Hematopoietic multipotent progenitor cell treated with erythropoietin and hydrocortisone succinate and interleukin-3 and kit ligand, for 4 days (in vitro differentiated cells): ENCODE measurements around the gene PNPLA1.

Source experiments
- DNase-seq: peaks from one replicate; pipeline ENCODE4 v3.0.0-alpha.2; 2015

Gene PNPLA1

DNA sequence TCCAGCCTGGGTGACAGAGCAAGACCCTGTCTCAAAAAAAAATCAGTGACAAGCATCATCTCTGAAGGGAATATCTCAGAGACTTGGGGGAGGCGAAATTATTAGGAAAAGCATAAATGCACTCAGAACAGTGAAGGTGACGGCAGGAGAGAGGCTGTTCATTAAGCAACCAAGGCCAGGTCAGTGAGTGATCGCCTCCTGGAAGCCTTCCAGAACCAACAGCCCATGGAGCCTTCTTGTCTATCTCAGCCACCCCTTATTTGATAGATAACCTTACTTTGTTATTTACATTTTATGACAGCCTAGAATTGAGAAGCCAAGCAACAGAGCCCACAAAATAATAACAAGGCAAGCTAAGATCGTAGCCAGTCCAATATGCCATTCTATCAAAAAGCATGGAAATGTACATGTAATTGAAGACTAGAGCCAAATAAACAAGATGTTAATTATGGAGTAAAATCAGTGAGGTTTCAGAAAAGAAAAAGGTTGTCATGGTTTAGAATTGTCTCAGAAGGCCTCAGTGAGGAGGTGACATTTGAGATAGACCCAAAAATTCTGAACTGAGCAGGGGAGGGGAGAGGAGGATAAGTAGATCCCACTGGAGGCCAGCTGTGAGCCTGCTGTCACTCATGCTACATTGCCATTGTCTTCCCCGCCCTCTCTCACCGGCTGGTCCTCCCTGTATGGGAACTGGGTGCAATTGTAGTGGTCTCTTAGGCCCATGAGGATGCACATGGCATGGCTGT lies 49.0 kb downstream of the PNPLA1 start:
- DNase-seq, result no peak

- no peak for DNase-seq
These were observed 49.5 kb downstream of the PNPLA1 start for GRCh38 chr6:36319436-36319762.

GRCh38 chr6:36319821-36320220 lies 50.0 kb downstream of the PNPLA1 start:
- DNase-seq, result no peak

DNA sequence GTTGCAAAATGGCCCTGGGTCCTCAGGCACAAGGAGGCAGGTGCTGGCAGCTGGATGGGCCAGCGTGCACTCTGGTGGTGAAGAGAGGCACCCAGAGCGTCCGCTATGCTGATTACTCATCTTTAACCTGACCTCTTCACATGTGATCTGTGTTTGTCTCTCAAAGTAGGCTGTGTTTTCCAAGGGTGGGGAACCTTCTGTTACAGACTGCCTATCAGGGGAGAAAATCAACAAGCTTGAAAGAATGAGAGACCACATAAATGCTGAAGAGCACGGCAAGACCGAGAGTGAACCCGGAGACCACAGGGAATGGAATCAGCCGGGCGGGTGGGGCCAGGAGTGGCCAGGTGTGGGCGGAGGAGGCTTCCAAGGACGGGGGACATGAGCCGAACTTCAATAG lies 50.6 kb downstream of the PNPLA1 start:
- no peak for DNase-seq

DNA sequence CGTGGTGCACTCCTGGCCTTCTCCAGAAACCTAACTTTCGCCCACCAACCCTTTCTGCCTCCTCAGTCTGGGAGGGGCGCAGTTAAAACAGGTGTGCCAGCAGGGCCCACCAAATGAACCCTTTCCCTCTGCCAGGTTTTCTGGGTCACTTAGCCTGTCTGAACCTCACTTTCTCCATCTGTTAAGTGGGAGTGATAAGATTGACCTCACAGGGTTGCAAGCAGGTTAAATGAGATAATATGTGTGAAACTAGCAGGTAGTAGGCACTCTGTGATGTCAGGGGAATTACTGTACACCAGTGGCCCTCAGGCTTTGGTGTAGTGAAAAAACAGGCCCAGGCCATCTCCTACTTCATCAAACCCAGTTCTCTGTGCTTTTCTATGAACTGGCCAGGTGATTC lies 52.7 kb downstream of the PNPLA1 start:
- DNase-seq, result no peak

- DNase-seq, result peak; percentile 51
These were observed 53.2 kb downstream of the PNPLA1 start for GRCh38 chr6:36323062-36323461.

- no peak for DNase-seq
These were observed 54.3 kb downstream of the PNPLA1 start for GRCh38 chr6:36324191-36324590.

DNA sequence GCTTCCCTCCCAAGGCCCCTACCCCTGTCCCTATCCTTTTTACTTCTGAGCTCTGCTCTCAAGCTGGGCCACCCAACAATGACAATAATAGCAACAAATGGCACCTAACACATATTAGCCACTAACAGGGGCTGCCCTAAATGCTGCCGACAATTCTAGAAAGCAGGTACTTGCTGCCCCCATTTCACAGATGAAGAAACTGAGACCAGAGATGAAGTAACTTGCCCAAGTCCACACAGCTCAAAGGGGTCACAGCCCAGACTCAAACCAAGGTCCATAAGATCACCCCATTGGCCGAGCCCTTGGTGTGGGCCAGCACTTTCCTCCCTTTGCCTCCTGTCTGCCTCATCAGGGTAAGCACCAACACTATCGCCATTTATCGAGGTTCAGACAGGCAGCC lies 54.9 kb downstream of the PNPLA1 start:
- no peak for DNase-seq

- DNase-seq, result no peak
These were observed 56.6 kb downstream of the PNPLA1 start for GRCh38 chr6:36326356-36326995.

DNA sequence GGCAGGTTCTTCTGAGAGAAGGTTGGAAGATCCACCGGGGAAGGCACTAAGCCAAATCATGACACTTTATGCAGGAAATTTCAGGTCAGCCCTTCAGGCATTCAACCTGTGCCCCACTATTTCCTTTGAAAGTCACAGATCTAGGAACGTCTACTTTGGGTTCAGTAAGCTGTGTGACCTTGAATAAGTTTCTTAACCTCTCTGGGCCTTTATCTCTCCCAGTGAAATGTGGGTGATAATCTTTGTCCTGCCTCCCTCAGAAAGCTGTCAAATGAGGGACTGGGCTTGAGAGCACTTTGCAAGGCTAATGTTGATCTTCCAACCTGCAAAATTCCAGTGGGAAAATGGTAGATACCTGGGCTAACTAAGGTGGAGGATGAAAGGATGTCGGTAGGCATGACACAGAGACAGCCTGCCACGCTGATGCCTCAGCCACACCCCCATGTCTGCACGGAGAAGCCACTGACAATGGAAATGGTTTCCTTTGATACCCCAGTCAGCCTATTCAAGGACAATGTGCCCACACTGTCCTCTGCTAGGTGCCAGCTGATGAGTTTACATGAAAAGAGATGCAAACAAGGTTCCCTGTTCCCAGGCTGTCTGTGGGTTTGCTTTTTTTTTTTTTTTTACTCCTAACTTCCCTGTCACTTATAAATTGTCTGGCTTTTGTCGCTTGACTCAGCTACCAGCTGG lies 57.5 kb downstream of the PNPLA1 start:
- peak; percentile 18 for DNase-seq

- DNase-seq, result no peak
These were observed 58.0 kb downstream of the PNPLA1 start for GRCh38 chr6:36327919-36328236.

DNA sequence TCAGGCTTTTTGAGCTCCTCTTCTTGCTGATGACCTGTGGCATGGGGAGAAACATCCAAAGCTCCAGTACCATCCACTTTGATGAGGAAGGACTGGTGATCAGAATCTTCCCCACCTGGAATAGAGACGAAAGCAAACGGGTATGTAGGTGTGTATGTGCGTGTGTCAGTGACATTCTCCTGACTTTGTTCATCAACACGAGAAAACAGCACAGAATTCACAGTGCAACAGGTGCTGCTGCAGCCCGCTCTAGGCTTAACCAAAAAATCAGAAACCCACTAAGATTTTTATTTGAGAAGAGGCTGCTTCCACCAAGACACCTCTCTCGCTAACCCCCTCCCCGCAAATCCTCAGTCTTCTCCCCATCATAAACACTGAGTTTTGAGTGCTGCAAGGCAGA lies 58.7 kb downstream of the PNPLA1 start:
- DNase-seq, result no peak

GRCh38 chr6:36329798-36330291 lies 60.0 kb downstream of the PNPLA1 start:
- DNase-seq, result no peak

- no peak for DNase-seq
These were observed 60.5 kb downstream of the PNPLA1 start for GRCh38 chr6:36330366-36330765.

- DNase-seq, result no peak
These were observed 61.5 kb downstream of the PNPLA1 start for GRCh38 chr6:36331381-36331780.

DNA sequence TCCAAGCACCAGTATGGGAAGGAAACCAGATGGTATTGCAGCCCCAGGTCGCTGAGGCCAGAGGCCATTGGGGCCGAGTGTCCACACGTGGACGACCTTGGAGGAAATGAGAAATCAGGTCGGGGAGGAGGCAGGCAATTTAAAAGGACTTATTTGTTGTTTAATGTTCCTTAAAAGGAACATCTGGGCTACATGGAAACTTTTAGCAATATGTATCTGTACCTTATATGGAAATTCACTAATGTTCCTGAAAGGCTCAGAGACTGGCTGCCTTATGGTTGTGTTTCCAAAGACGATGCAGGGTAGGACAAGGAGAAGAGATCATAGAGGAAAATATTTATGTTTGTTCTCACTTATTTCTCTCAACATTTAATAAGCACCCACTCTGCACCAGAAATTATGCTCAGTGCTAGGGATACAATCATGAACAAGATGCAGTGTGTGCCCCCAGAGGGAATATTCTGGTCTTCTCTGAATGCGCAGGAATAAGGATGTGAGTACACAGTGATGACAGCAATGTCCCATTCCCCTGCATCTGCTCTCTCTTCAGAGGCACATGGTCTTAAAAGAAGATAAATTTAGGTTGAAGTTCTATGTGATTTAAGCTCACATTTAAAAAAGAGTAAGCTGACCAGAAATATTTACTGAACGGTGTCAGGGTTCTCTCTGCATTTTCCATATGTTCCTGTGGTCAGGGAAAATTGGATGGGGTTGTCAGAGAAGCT lies 63.5 kb downstream of the PNPLA1 start:
- no peak for DNase-seq

DNA sequence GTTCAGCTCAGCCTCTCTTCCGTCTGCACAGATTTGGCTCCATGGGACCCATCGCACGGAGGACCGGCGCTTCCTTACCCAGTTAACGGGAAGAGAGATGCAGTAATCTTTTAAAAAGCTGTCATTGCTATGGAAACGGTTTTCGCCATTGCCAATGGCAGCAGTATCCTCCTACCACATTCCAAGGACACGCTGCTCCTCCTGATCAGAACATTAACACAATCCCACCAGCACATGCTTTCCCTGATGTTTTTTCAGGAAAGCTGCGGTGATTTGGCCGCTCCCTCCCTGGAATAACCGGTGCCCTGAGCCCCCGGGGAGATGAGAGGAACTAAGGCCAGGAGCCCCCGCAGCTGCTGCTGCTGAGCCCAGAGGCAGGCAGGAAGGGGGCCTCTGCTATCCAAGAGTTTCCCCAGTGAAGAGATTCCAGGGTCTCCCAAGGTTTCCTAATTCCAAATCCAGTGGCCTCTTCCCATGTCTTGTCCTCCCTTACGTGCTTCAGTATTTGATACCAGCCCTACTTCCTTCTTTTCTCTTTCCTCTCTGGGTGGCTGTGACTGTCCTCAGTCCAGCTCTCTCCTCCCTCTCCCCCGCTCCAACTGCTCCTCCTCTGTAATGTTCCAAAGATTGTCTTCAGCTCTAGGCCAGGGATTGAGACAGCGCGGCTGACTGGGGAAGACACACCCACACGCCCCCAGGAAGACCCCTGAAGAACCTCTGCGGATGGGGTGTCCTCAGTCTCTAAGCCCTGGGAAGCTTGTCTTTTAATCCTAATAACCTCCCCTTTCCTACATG lies 64.3 kb downstream of the PNPLA1 start:
- DNase-seq, result no peak

DNA sequence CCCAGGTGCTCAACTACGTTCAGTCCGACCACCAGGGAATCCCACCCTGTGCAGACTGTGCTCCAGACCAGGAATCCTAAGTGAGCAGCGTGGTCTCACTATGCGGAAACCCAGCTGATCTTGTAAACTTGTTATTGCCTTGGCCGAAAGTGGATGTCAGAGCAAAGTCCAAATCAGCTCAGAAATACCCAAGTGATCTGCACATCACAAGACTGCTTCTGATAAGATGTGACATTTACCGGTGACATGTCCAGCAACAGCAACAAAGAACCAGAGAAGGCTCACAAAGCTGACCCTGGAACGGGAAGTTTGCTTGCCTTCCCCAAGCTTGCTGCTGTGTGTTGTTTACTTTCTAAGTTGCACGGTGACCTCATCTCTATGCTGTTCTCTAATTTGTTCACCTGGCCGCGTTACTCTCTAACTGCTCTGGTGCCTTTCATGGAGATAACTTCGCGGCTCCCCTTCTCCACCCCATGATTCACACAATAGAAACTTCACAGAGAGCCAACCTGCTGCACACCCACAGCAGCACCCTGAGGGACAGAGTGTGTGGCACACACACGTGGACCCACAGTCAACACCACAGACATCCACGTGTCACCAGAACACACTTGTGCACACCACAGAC lies 65.1 kb downstream of the PNPLA1 start:
- DNase-seq, result no peak

- DNase-seq, result no peak
These were observed 65.8 kb downstream of the PNPLA1 start for GRCh38 chr6:36335465-36336207.

GRCh38 chr6:36336208-36336710 lies 66.4 kb downstream of the PNPLA1 start:
- no peak for DNase-seq

DNA sequence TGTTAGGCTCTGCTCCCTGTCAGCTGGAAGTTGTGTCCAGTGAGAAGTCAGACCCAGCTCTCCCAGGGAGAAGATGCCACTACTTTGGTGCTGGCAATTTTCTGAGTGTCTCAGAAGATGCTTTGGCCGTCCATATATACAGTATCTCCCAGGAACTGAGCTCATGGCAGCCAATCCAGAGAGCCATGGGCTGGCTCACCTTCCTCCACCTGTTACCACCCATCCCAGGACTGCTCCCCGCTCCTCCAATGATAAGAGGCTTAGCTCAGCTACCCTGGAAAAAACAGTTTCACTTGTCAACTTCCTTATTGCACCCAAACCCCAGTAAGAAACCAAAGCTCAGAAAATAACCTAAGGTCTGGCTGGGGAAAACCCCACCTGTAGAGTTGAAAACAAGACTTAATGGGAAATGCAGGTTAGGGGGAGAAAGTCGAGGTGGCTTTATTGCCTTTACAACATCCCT lies 67.0 kb downstream of the PNPLA1 start, which contains the start of gene BNIP5:
BNIP5 (minus strand) TSS at position 110 of the 463 bp plus-strand sequence. CDS start 6,198 bp downstream, outside the sequence.
- DNase-seq, result no peak
